ENCODE measurements around the gene MARF1.
"Not testable (repeated sequence)": the region's sequence is repeated elsewhere in the genome, so short reads cannot be mapped to it uniquely, and the experiment has no call there.

Gene MARF1

DNA sequence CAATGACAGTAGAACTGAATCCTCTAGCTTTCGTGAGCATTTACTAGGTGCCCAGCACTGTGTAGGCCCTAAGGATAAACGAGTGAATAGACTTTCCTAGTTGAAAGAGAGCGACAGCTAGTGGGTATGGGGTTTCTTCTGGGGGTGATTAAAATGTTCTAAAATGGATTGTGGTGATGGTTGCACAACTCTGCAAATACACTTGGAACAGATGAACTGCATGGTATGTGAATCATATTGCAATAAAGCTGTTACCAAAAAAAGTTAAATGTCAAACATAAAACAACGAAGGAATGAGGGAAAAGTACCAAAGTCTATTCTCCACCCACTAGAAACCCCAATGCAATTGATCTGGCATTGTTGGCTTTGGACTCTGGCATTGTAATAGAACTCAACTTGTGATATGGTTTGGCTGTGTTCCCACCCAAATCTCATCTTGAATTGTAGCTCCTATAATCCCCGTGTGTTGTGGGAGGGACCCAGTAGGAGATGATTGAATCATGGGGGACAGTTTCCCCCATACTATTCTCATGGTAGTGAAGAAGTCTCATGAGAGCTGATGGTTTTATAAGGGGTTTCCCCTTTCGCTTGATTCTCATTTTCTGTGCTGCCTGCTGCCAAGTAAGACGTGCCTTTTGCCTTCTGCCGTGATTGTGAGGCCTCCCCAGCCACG, 70.5 kb downstream of the MARF1 start:
- in situ Hi-C loops (cut with MboI; ENCODE audit: low sequenced_read_pairs) = no loop called here
- H3K9me3 ChIP-seq = no peaks in the 10 kb centered on the region
- no peak overlapping the region for H3K4me3 ChIP-seq
- no peaks in the 10 kb centered on the region for H3K36me3 ChIP-seq (replicated peaks)
- no peak for DNase-seq (ENCODE audit: low spot score in 2 of 2)
- peaks cover 11% of the 10 kb centered on the region for H3K4me1 ChIP-seq
- no peaks in the 10 kb centered on the region for H3K27me3 ChIP-seq (ENCODE audit: low read depth)

DNA sequence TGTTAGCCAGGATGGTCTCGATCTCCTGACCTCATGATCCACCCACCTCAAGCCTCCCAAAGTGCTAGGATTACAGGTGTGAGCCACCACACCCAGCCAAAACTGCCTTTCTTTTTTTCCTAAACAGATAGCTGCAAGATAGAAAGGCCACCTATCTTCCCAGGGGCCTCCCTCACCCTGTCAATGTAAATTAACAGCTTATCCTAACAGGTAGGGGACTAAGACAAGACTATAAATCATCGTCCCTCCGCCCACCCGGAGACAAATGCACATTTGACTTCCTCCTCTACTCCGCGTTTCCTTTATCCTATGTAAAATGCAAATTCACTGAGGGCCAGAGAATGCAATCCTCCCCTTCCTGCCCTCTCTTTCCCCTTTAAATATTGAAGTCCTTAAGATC, 71.4 kb downstream of the MARF1 start:
- DNase-seq (ENCODE audit: low spot score in 2 of 2) = no peak
- Histone ChIP-seq H3K27me3 (ENCODE audit: low read depth) (no peaks in the 10 kb centered on the region), H3K4me1 (peaks cover 3% of the 10 kb centered on the region), H3K36me3 (replicated peaks) (no peaks in the 10 kb centered on the region), H3K4me3 (no peak overlapping the region), H3K9me3 (no peaks in the 10 kb centered on the region)
- in situ Hi-C loops (cut with MboI; ENCODE audit: low sequenced_read_pairs) = no loop called here

GRCh38 chr16:15570666-15571065, 72.3 kb downstream of the MARF1 start:
- in situ Hi-C loops (cut with MboI; ENCODE audit: low sequenced_read_pairs); H3K9me3 ChIP-seq; H3K36me3 ChIP-seq (replicated peaks); H3K4me1 ChIP-seq; H3K27me3 ChIP-seq (ENCODE audit: low read depth); H3K4me3 ChIP-seq; DNase-seq (ENCODE audit: low spot score in 2 of 2): not testable (repeated sequence)

DNA sequence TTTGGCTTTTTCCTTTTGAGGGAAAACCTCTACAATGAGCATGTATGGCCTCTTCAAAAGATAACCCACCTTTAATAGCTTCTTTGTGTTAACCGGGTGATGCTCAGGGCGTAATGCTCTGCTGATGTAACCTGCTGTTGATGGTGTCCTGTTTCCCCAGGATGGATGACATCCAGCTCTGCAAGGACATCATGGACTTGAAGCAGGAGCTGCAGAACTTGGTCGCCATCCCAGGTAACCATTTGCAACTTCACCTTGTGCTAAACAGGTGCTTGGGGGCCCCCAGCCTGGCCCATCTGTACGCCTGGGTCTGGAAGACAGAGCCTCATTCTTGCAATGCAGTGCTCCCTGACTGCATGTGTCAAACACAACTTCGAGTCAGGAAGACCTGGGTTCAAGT, 75.1 kb downstream of the MARF1 start:
- H3K4me1 ChIP-seq = no peaks in the 10 kb centered on the region
- no peaks in the 10 kb centered on the region for H3K36me3 ChIP-seq (replicated peaks)
- H3K9me3 ChIP-seq = no peaks in the 10 kb centered on the region
- DNase-seq (ENCODE audit: low spot score in 2 of 2) = no peak
- no peak overlapping the region for H3K4me3 ChIP-seq
- in situ Hi-C loops (cut with MboI; ENCODE audit: low sequenced_read_pairs) = no loop called here
- H3K27me3 ChIP-seq (ENCODE audit: low read depth) = no peaks in the 10 kb centered on the region

DNA sequence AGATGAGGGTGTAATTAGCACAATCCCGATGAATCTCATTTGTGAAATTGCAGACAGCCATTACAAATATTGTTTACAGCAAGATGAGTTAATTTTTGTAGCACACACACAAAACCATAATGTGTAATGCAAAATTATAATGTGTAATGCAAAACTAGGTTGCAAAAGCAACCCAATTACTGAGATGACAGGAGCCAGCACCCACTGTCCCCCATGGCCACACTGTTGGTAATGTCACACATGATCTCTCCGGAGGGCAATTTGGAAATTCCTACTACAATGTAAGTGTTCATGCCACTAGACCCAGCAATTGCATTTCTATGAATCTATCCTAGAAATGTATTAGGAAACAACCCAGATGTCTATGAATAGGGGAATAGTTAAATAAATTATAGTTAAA, 76.9 kb downstream of the MARF1 start:
- H3K9me3 ChIP-seq = no peaks in the 10 kb centered on the region
- in situ Hi-C loops (cut with MboI; ENCODE audit: low sequenced_read_pairs) = no loop called here
- no peaks in the 10 kb centered on the region for H3K36me3 ChIP-seq (replicated peaks)
- no peaks in the 10 kb centered on the region for H3K27me3 ChIP-seq (ENCODE audit: low read depth)
- no peak for DNase-seq (ENCODE audit: low spot score in 2 of 2)
- H3K4me1 ChIP-seq = no peaks in the 10 kb centered on the region
- H3K4me3 ChIP-seq = no peak overlapping the region

- H3K27me3 ChIP-seq (ENCODE audit: low read depth) = no peaks in the 10 kb centered on the region
- in situ Hi-C loops (cut with MboI; ENCODE audit: low sequenced_read_pairs) = no loop called here
- no peaks in the 10 kb centered on the region for H3K4me1 ChIP-seq
- no peak overlapping the region for H3K4me3 ChIP-seq
- DNase-seq (ENCODE audit: low spot score in 2 of 2) = no peak
- no peaks in the 10 kb centered on the region for H3K36me3 ChIP-seq (replicated peaks)
- no peaks in the 10 kb centered on the region for H3K9me3 ChIP-seq
These were observed 78.2 kb downstream of the MARF1 start for GRCh38 chr16:15564604-15565339.

- DNase-seq (ENCODE audit: low spot score in 2 of 2) = no peak
- Histone ChIP-seq H3K4me1 (no peaks in the 10 kb centered on the region), H3K9me3 (no peaks in the 10 kb centered on the region), H3K4me3 (no peak overlapping the region), H3K27me3 (ENCODE audit: low read depth) (no peaks in the 10 kb centered on the region), H3K36me3 (replicated peaks) (no peaks in the 10 kb centered on the region)
- in situ Hi-C loops (cut with MboI; ENCODE audit: low sequenced_read_pairs) = no loop called here
These were observed 83.8 kb downstream of the MARF1 start for GRCh38 chr16:15559176-15559575.

GRCh38 chr16:15557258-15557657, 85.7 kb downstream of the MARF1 start:
- Histone ChIP-seq H3K36me3 (replicated peaks) (no peaks in the 10 kb centered on the region), H3K4me1 (no peaks in the 10 kb centered on the region), H3K27me3 (ENCODE audit: low read depth) (no peaks in the 10 kb centered on the region), H3K4me3 (no peak overlapping the region), H3K9me3 (no peaks in the 10 kb centered on the region)
- in situ Hi-C loops (cut with MboI; ENCODE audit: low sequenced_read_pairs) = no loop called here
- DNase-seq (ENCODE audit: low spot score in 2 of 2) = no peak

DNA sequence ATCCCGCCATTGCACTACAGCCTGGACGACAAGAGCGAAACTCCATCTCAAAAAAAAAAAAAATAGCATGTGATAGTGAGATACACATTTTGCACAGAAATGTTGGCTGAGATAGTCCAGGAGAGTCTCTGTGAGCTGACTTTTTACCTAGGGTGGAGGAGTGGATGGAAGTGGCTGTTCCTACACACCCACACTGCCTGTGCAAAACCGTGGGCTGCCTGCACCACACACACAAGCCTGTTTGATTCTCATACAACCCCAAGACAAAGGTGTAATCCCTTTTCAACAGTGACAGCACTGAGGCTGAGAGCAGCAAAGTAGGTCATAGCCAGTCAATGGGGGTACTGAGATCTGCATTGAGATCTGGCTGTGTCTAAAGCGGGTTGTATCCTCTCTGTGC, 86.8 kb downstream of the MARF1 start:
- Histone ChIP-seq H3K27me3 (ENCODE audit: low read depth) (no peaks in the 10 kb centered on the region), H3K4me1 (no peaks in the 10 kb centered on the region), H3K4me3 (no peak overlapping the region), H3K9me3 (no peaks in the 10 kb centered on the region), H3K36me3 (replicated peaks) (no peaks in the 10 kb centered on the region)
- in situ Hi-C loops (cut with MboI; ENCODE audit: low sequenced_read_pairs) = no loop called here
- DNase-seq (ENCODE audit: low spot score in 2 of 2) = no peak

- no peak for DNase-seq (ENCODE audit: low spot score in 2 of 2)
- Histone ChIP-seq H3K27me3 (ENCODE audit: low read depth) (no peaks in the 10 kb centered on the region), H3K9me3 (no peaks in the 10 kb centered on the region), H3K4me1 (no peaks in the 10 kb centered on the region), H3K4me3 (no peak overlapping the region), H3K36me3 (replicated peaks) (no peaks in the 10 kb centered on the region)
- in situ Hi-C loops (cut with MboI; ENCODE audit: low sequenced_read_pairs) = no loop called here
These were observed 89.5 kb downstream of the MARF1 start for GRCh38 chr16:15553313-15554088.

- no peaks in the 10 kb centered on the region for H3K4me1 ChIP-seq
- no peaks in the 10 kb centered on the region for H3K27me3 ChIP-seq (ENCODE audit: low read depth)
- no peaks in the 10 kb centered on the region for H3K36me3 ChIP-seq (replicated peaks)
- in situ Hi-C loops (cut with MboI; ENCODE audit: low sequenced_read_pairs) = no loop called here
- no peak for DNase-seq (ENCODE audit: low spot score in 2 of 2)
- no peak overlapping the region for H3K4me3 ChIP-seq
- H3K9me3 ChIP-seq = no peaks in the 10 kb centered on the region
These were observed 90.4 kb downstream of the MARF1 start for GRCh38 chr16:15552507-15552906.

DNA sequence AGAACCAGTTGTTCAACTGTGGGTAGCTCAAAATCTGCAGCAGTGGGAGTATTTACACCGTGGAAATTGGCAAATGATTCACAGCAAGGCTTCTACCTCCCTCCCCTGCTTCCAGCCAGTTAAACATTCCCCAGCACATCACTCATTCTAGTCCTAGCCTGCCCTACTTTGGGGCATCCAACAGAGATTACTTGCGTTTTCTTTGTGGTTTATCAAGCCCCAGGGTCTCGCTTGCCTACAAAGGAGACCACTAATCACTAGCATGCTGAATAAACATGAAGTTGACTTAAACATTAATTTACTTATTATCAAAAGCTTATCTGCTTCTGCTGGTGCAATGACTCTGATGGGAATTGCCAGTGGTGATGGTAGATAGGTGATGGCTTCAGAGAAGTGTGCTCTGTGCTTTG, 94.5 kb downstream of the MARF1 start:
- in situ Hi-C loops (cut with MboI; ENCODE audit: low sequenced_read_pairs) = no loop called here
- DNase-seq (ENCODE audit: low spot score in 2 of 2) = no peak
- no peaks in the 10 kb centered on the region for H3K4me1 ChIP-seq

DNA sequence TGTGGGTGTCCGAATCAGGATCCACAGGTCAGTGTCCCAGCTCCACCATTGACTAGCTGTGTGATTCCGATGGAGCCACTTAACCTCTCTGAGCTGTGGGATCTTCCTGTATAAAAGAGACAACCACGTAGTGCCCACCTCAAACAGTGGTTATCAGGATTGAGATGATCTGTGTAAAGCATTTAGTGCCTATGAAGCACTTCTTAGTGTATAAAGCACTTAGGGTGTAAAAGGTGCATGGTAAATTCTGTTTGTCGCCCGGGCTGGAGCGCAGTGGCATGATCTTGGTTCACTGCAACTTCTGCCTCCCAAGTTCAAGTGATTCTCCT, 95.2 kb downstream of the MARF1 start:
- Histone ChIP-seq H3K27me3 (ENCODE audit: low read depth) (peaks cover 3% of the 10 kb centered on the region), H3K4me1 (no peaks in the 10 kb centered on the region), H3K9me3 (no peaks in the 10 kb centered on the region), H3K4me3 (no peak overlapping the region), H3K36me3 (replicated peaks) (no peaks in the 10 kb centered on the region)
- in situ Hi-C loops (cut with MboI; ENCODE audit: low sequenced_read_pairs) = no loop called here
- DNase-seq (ENCODE audit: low spot score in 2 of 2) = no peak

More for the DNA sequence above, 94.5 kb downstream of the MARF1 start:
- Histone ChIP-seq H3K27me3 (ENCODE audit: low read depth) (peaks cover 3% of the 10 kb centered on the region), H3K9me3 (no peaks in the 10 kb centered on the region), H3K36me3 (replicated peaks) (no peaks in the 10 kb centered on the region), H3K4me3 (no peak overlapping the region)

DNA sequence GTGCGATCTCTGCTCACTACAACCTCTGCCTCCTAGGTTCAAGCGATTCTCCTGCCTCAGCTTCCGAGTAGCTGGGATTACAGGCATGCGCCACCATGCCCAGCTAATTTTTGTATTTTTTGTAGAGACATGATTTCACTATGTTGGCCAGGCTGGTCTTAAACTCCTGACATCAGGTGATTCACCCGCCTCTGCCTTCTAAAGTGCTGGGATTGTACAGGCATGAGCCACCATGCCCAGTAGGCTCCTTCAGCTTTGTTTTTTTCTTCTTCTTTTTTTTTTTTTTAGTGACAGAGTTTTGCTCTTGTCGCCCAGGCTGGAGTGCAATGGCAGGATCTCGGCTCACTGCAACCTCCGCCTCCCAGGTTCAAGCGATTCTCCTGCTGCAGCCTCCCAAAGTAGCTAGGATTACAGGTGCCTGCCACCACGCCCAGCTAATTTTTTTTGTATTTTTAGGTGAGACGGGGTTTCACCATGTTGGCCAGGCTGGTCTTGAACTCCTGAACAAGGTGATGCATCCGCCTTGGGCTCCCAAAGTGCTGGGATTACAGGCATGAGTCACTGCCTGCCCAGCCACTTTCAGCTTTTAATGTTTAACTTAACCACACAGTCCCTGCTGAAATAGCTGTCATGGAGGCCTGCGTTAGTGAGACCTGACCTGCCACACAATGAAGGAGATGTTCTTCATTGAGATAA, 95.7 kb downstream of the MARF1 start:
- H3K4me1 ChIP-seq; in situ Hi-C loops (cut with MboI; ENCODE audit: low sequenced_read_pairs); H3K27me3 ChIP-seq (ENCODE audit: low read depth); H3K9me3 ChIP-seq; H3K4me3 ChIP-seq; H3K36me3 ChIP-seq (replicated peaks); DNase-seq (ENCODE audit: low spot score in 2 of 2): not testable (repeated sequence)

Data from HAP-1 (cell line).